ENCODE results near the gene ZNF2. TPM values are rescaled to one million over a fixed set of nuclear protein-coding genes. Genes with fewer than 3 reads are reported as not detected.
"Not testable (repeated sequence)": the region's sequence is repeated elsewhere in the genome, so short reads cannot be mapped to it uniquely, and the experiment has no call there.

The ZNF2 gene
- total RNA-seq, 4 donors from 2014 or later: 3.2 to 3.8 (median 3.7) TPM; not detected in 1

- no peaks in the 10 kb centered on the region for H3K4me1 ChIP-seq
- no peaks in the 10 kb centered on the region for H3K27me3 ChIP-seq
- no peak for TF ChIP-seq POLR2A (IDR thresholded peaks at IDR 0.05)
- no peak for TF ChIP-seq CTCF (IDR thresholded peaks at IDR 0.05)
- DNase-seq: no peak
- peaks cover 0 to 33% (median 0%) of the 10 kb centered on the region in 3 donors for H3K36me3 ChIP-seq
- no peak overlapping the region for H3K4me3 ChIP-seq
- H3K27ac ChIP-seq: no peak overlapping the region
- peaks cover 0 to 7% (median 0%) of the 10 kb centered on the region in 4 donors for H3K9me3 ChIP-seq
These were observed 16.2 kb downstream of the ZNF2 start for GRCh38 chr2:95181774-95182173.

GRCh38 chr2:95185197-95185596, 19.6 kb downstream of the ZNF2 start:
- Histone ChIP-seq H3K27ac (no peak overlapping the region), H3K36me3 (peaks cover 0 to 29% (median 0%) of the 10 kb centered on the region in 3 donors), H3K4me1 (no peaks in the 10 kb centered on the region), H3K9me3 (peaks cover 0 to 7% (median 0%) of the 10 kb centered on the region in 4 donors), H3K27me3 (no peaks in the 10 kb centered on the region), H3K4me3 (no peak overlapping the region)
- TF ChIP-seq POLR2A (IDR thresholded peaks at IDR 0.05) (no peak), CTCF (IDR thresholded peaks at IDR 0.05) (no peak)
- DNase-seq: no peak

- H3K27me3 ChIP-seq: no peaks in the 10 kb centered on the region
- H3K4me1 ChIP-seq: no peaks in the 10 kb centered on the region
- TF ChIP-seq POLR2A (IDR thresholded peaks at IDR 0.05) (no peak), CTCF (IDR thresholded peaks at IDR 0.05) (no peak)
- DNase-seq: no peak
- peaks cover 0 to 6% (median 0%) of the 10 kb centered on the region in 4 donors for H3K9me3 ChIP-seq
- H3K27ac ChIP-seq: no peak overlapping the region
- H3K4me3 ChIP-seq: no peak overlapping the region
- peaks cover 0 to 22% (median 0%) of the 10 kb centered on the region in 3 donors for H3K36me3 ChIP-seq
These were observed 20.4 kb downstream of the ZNF2 start for GRCh38 chr2:95185973-95186372.

- peak in 5 of 6 experiments; percentile 12 to 64 (median 61) for TF ChIP-seq CTCF (IDR thresholded peaks at IDR 0.05)
These were observed 27.3 kb downstream of the ZNF2 start for GRCh38 chr2:95192956-95193355.

GRCh38 chr2:95203911-95204310, 38.3 kb downstream of the ZNF2 start:
- Histone ChIP-seq H3K9me3 (no peaks in the 10 kb centered on the region), H3K4me1 (peaks cover 0 to 7% (median 6%) of the 10 kb centered on the region in 4 donors), H3K27ac (no peak overlapping the region), H3K27me3 (no peaks in the 10 kb centered on the region), H3K4me3 (no peak overlapping the region), H3K36me3 (no peaks in the 10 kb centered on the region)
- TF ChIP-seq CTCF (IDR thresholded peaks at IDR 0.05): no peak
- DNase-seq: no peak

More at GRCh38 chr2:95192956-95193355, 27.3 kb downstream of the ZNF2 start:
- peak; percentile 22 to 85 (median 59) for DNase-seq
- H3K9me3 ChIP-seq, H3K4me3 ChIP-seq, H3K27ac ChIP-seq, H3K36me3 ChIP-seq, H3K27me3 ChIP-seq, H3K4me1 ChIP-seq: not testable (repeated sequence)

GRCh38 chr2:95204396-95204795, 38.8 kb downstream of the ZNF2 start:
- no peak for DNase-seq
- H3K27me3 ChIP-seq: no peaks in the 10 kb centered on the region
- H3K27ac ChIP-seq: no peak overlapping the region
- no peaks in the 10 kb centered on the region for H3K36me3 ChIP-seq
- H3K9me3 ChIP-seq: no peaks in the 10 kb centered on the region
- peaks cover 0 to 7% (median 6%) of the 10 kb centered on the region in 4 donors for H3K4me1 ChIP-seq
- TF ChIP-seq POLR2A (IDR thresholded peaks at IDR 0.05): no peak
- no peak for TF ChIP-seq CTCF (IDR thresholded peaks at IDR 0.05)
- no peak overlapping the region for H3K4me3 ChIP-seq
